ENCODE results near the gene RTL10. TPM values are rescaled to one million over a fixed set of nuclear protein-coding genes. Genes with fewer than 3 reads are reported as not detected.

The RTL10 gene
- total RNA-seq, 1 experiment from 2014 or later, result 26.7 TPM

- H3K4me3 ChIP-seq (ENCODE audit: low read depth in 2 of 2, low read length in 2 of 2), result no peak overlapping the region
- no peak for ATAC-seq
- no peak for DNase-seq (ENCODE audit: low read depth, low spot score)
- CTCF ChIA-PET, result no interaction called here
- H3K27me3 ChIP-seq (ENCODE audit: control insufficient read depth, insufficient read depth, low read length), result no peaks in the 10 kb centered on the region
- POLR2A ChIA-PET, result no interaction called here
- BruUV-seq (replicated peaks), result no TSS peak
- TF ChIP-seq REST (IDR thresholded peaks at IDR 0.05; ENCODE audit: insufficient read depth in 1 of 2, low read depth in 2 of 2, low read length in 1 of 2) (no peak), CTCF (IDR thresholded peaks at IDR 0.05) (no peak), TCF7L2 (IDR thresholded peaks at IDR 0.05; ENCODE audit: low read depth, low read length) (no peak), POLR2AphosphoS5 (IDR thresholded peaks at IDR 0.05; ENCODE audit: low read depth, low read length) (no peak), SIN3A (IDR thresholded peaks at IDR 0.05; ENCODE audit: borderline replicate concordance, insufficient read depth, low read depth, low read length) (no peak)
- peaks cover 14% of the 10 kb centered on the region for H3K4me1 ChIP-seq (ENCODE audit: control insufficient read depth, insufficient read depth, low read length)
- H3K9me3 ChIP-seq (ENCODE audit: control insufficient read depth, insufficient read depth, low read depth, low read length), result no peaks in the 10 kb centered on the region
- in situ Hi-C loops (cut with HindIII; ENCODE audit: low pct_unique_long_range_greater_than_20kb, low sequenced_read_pairs) (no loop called here), intact Hi-C loops (cut with micrococcal nuclease; ENCODE audit: unreplicated experiment) (no loop called here)
- H3K36me3 ChIP-seq (ENCODE audit: control insufficient read depth, insufficient read depth, low read length), result no peaks in the 10 kb centered on the region
- H3K27ac ChIP-seq (ENCODE audit: low read length), result no peak overlapping the region
Measured at GRCh38 chr22:19898831-19899567, 44.3 kb upstream of the RTL10 start.

- no peak for DNase-seq (ENCODE audit: low read depth, low spot score)
- POLR2A ChIA-PET, result no interaction called here
- Histone ChIP-seq H3K4me3 (ENCODE audit: low read depth in 2 of 2, low read length in 2 of 2) (no peak overlapping the region), H3K27ac (ENCODE audit: low read length) (no peak overlapping the region), H3K27me3 (ENCODE audit: control insufficient read depth, insufficient read depth, low read length) (no peaks in the 10 kb centered on the region), H3K36me3 (ENCODE audit: control insufficient read depth, insufficient read depth, low read length) (no peaks in the 10 kb centered on the region), H3K9me3 (ENCODE audit: control insufficient read depth, insufficient read depth, low read depth, low read length) (no peaks in the 10 kb centered on the region), H3K4me1 (ENCODE audit: control insufficient read depth, insufficient read depth, low read length) (peaks cover 11% of the 10 kb centered on the region)
- TF ChIP-seq TCF7L2 (IDR thresholded peaks at IDR 0.05; ENCODE audit: low read depth, low read length) (no peak), SIN3A (IDR thresholded peaks at IDR 0.05; ENCODE audit: borderline replicate concordance, insufficient read depth, low read depth, low read length) (no peak), POLR2AphosphoS5 (IDR thresholded peaks at IDR 0.05; ENCODE audit: low read depth, low read length) (no peak)
- CTCF ChIA-PET, result no interaction called here
- in situ Hi-C loops (cut with HindIII; ENCODE audit: low pct_unique_long_range_greater_than_20kb, low sequenced_read_pairs), result no loop called here
- BruUV-seq (replicated peaks), result no TSS peak
- no peak for ATAC-seq
- intact Hi-C loops (cut with micrococcal nuclease; ENCODE audit: unreplicated experiment), result no loop called here
Measured at GRCh38 chr22:19898145-19898544, 43.5 kb upstream of the RTL10 start.

- POLR2A ChIA-PET, result no interaction called here
- no peak overlapping the region for H3K27ac ChIP-seq (ENCODE audit: low read length)
- no TSS peak for BruUV-seq (replicated peaks)
- H3K4me1 ChIP-seq (ENCODE audit: control insufficient read depth, insufficient read depth, low read length), result peaks cover 10% of the 10 kb centered on the region
- intact Hi-C loops (cut with micrococcal nuclease; ENCODE audit: unreplicated experiment), result no loop called here
- H3K36me3 ChIP-seq (ENCODE audit: control insufficient read depth, insufficient read depth, low read length), result no peaks in the 10 kb centered on the region
- TF ChIP-seq SIN3A (IDR thresholded peaks at IDR 0.05; ENCODE audit: borderline replicate concordance, insufficient read depth, low read depth, low read length) (no peak), POLR2AphosphoS5 (IDR thresholded peaks at IDR 0.05; ENCODE audit: low read depth, low read length) (no peak), CTCF (IDR thresholded peaks at IDR 0.05) (no peak), REST (IDR thresholded peaks at IDR 0.05; ENCODE audit: insufficient read depth in 1 of 2, low read depth in 2 of 2, low read length in 1 of 2) (no peak), TCF7L2 (IDR thresholded peaks at IDR 0.05; ENCODE audit: low read depth, low read length) (no peak)
- no peaks in the 10 kb centered on the region for H3K9me3 ChIP-seq (ENCODE audit: control insufficient read depth, insufficient read depth, low read depth, low read length)
- ATAC-seq, result no peak
- H3K4me3 ChIP-seq (ENCODE audit: low read depth in 2 of 2, low read length in 2 of 2), result no peak overlapping the region
- CTCF ChIA-PET, result interaction anchor here (0.6 kb wide), 1 partner anchor 8 kb away, joined by 3 read pairs; no protein-coding TSS in a partner anchor
- DNase-seq (ENCODE audit: low read depth, low spot score), result no peak
- no peaks in the 10 kb centered on the region for H3K27me3 ChIP-seq (ENCODE audit: control insufficient read depth, insufficient read depth, low read length)
- in situ Hi-C loops (cut with HindIII; ENCODE audit: low pct_unique_long_range_greater_than_20kb, low sequenced_read_pairs), result no loop called here
Measured at GRCh38 chr22:19897726-19898125, 43.1 kb upstream of the RTL10 start.
